ENCODE results near the gene ARMC8.

ARMC8 gene

GRCh38 chr3:138338811-138339210 lies 151.7 kb downstream of the ARMC8 start:
- no peak for TF ChIP-seq CTCF (IDR thresholded peaks at IDR 0.05; ENCODE audit: low read depth, low read length)
- no peak for TF ChIP-seq MYC (IDR thresholded peaks at IDR 0.05; ENCODE audit: low read depth, low read length)
- no peak for DNase-seq (ENCODE audit: low read depth)
- H3K4me3 ChIP-seq (ENCODE audit: low read depth, low read length), result no peak overlapping the region

- DNase-seq (ENCODE audit: low read depth), result no peak
- no peak overlapping the region for H3K4me3 ChIP-seq (ENCODE audit: low read depth, low read length)
- no peak for TF ChIP-seq MAX (IDR thresholded peaks at IDR 0.05; ENCODE audit: low read depth, low read length)
- no peak for TF ChIP-seq CTCF (IDR thresholded peaks at IDR 0.05; ENCODE audit: low read depth, low read length)
- TF ChIP-seq MYC (IDR thresholded peaks at IDR 0.05; ENCODE audit: low read depth, low read length), result no peak
- no peak for TF ChIP-seq POLR2A (IDR thresholded peaks at IDR 0.05; ENCODE audit: extremely low read depth, insufficient read length)
Measured at GRCh38 chr3:138340511-138340910, 153.4 kb downstream of the ARMC8 start.

- no peak for DNase-seq (ENCODE audit: low read depth)
- TF ChIP-seq MYC (IDR thresholded peaks at IDR 0.05; ENCODE audit: low read depth, low read length) (no peak), MAX (IDR thresholded peaks at IDR 0.05; ENCODE audit: low read depth, low read length) (no peak), POLR2A (IDR thresholded peaks at IDR 0.05; ENCODE audit: extremely low read depth, insufficient read length) (no peak), CTCF (IDR thresholded peaks at IDR 0.05; ENCODE audit: low read depth, low read length) (no peak)
- no peak overlapping the region for H3K4me3 ChIP-seq (ENCODE audit: low read depth, low read length)
Measured at GRCh38 chr3:138344754-138345153, 157.7 kb downstream of the ARMC8 start.
